Activated CD4-positive, alpha-beta T cell treated with anti-CD3 and anti-CD28 coated beads, Interleukin-2, amount 10 ng/mL, durations not matched to agents 24 days and 14 days (primary cell): Measurements from ENCODE around the gene SLC1A2. TPM values are rescaled to one million over a fixed set of nuclear protein-coding genes. Genes with fewer than 3 reads are reported as not detected.

Experiments
- DNase-seq: peaks from one replicate; pipeline ENCODE4 v3.0.0; 2022
- H3K27ac Mint-ChIP-seq: one replicate; pipeline ENCODE4 v1.8.0; 2022; ENCODE audit warnings: mild to moderate bottlenecking, mixed read lengths
- H3K27me3 Mint-ChIP-seq: one replicate; pipeline ENCODE4 v1.8.0; 2022; ENCODE audit warnings: mixed read lengths
- H3K36me3 Mint-ChIP-seq: one replicate; pipeline ENCODE4 v1.8.0; 2022; ENCODE audit warnings: low read depth, mild to moderate bottlenecking, mixed read lengths
- H3K4me1 Mint-ChIP-seq: one replicate; pipeline ENCODE4 v1.8.0; 2021; ENCODE audit warnings: mixed read lengths
- H3K4me3 Mint-ChIP-seq: one replicate; pipeline ENCODE4 v1.8.0; 2022; ENCODE audit warnings: mild to moderate bottlenecking, moderate library complexity, mixed read lengths
- H3K9me3 Mint-ChIP-seq: one replicate; pipeline ENCODE4 v1.8.0; 2021; ENCODE audit warnings: mixed read lengths
- intact Hi-C: fragments of 100-400 bp; cut with micrococcal nuclease; formaldehyde crosslinking; loops from one replicate; pipeline ENCODE4 v1.15.1; 2023
- total RNA-seq: library from RNA; stranded (reverse); gene quantifications from 2 replicates; pipeline ENCODE4 v1.2.3, GENCODE V29; 2022

The SLC1A2 gene
- total RNA-seq, 1 donor from 2014 or later, result not detected

DNA sequence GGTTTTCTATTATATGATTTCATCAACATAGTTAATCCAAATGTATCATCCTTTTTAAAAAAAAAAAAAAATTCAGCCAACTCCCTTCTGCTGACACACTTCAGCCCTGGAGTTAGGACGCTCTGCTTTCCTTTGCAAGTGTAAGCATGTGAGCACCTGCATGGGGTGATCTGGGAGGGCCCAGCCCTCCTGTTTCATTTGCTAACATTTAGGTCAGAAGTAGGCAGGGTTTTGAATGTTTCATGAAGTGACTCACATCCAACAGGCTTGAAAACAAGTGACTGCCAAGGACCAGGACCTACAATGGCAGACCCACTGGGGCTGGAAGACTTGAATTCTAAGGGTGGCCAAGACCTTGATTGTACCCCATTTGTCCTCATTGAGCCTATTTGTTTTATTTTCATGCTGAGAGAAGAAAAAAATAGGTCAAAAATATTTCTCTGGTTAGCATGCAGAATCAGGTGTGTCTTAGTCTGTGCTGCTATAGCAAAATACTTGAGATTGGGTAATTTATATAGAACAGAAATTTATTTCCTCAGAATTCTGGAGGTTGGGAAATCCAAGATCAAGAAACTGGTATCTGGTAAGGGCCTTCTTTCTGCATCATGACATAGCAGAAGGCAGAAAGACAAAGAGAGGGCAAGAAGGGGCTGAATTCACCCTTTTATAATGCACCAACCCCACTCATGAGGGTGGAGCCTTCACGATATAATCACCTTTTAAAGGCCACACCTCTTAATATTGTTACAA is 142.8 kb downstream of the SLC1A2 start:
- Mint-ChIP-seq H3K27me3 (peaks cover 2% of the 10 kb centered on the region), H3K27ac (peak overlapping the region; percentile 63), H3K9me3 (peaks cover 18% of the 10 kb centered on the region), H3K36me3 (peaks cover 6% of the 10 kb centered on the region), H3K4me3 (no peak overlapping the region), H3K4me1 (peaks cover 55% of the 10 kb centered on the region)
- DNase-seq, result no peak
- intact Hi-C loops, result no loop called here

DNA sequence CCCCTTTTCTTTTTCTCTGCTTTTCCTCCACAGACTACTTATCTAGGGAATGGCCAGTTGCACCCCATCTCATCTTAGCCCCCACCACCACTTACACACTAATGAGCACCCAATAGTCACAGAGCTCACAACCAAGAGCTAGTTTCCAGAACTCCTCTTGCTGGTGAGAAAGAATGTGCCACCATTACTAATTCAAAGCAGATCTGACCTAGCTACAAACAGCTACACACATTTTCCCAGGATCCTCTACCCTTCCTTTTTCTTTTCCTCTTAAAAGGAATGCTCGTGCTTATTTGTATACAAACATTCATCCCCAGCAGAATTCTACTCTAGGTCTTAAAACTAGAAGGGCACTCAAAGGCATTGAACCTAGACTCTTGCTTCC is 143.6 kb downstream of the SLC1A2 start:
- peaks cover 19% of the 10 kb centered on the region for H3K9me3 Mint-ChIP-seq
- intact Hi-C loops, result no loop called here
- peak overlapping the region; percentile 63 for H3K27ac Mint-ChIP-seq
- peaks cover 2% of the 10 kb centered on the region for H3K27me3 Mint-ChIP-seq
- no peak overlapping the region for H3K4me3 Mint-ChIP-seq
- peaks cover 6% of the 10 kb centered on the region for H3K36me3 Mint-ChIP-seq
- H3K4me1 Mint-ChIP-seq, result peaks cover 62% of the 10 kb centered on the region
- no peak for DNase-seq

DNA sequence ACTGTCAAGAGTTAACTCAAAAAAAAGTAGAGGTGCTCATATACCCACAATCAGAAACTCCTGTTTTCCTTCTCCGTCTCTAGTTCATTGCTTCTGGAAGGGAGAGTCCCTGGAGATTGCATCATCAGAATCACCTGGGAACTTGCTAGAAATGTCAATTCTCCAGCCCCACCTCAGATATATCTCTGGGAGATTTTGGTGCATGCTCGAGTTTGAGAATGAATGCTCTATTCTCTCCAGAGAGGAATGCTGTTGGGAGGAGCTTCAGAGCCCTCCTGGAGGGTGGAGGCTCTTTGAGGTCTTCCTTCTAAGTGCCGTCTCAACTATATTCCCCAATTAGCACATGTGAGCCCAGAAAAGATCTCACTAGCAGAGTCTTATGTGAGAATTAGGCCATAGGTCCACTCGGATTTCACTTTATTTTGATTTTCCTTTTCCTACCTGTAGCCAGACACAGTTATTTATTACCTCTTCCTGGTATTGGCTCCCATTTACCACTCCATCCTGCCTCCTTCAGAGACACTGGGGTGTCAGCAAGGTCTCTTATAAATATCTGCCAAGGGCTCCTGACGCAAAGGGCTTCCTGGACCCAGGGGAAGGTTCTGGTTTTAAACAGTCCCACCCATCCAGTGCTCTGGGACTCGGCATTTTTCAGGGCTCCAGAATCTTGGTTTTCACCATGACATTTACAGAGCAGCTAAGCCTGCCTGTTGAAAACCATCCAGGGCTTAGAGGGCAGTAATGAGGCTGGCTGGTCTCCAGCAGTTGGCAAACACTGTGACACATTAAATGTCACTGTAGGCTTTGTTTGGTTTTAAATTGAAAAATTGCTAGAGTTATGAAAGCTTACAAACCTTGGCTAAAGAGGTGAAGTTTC is 144.2 kb downstream of the SLC1A2 start:
- peaks cover 6% of the 10 kb centered on the region for H3K36me3 Mint-ChIP-seq
- peaks cover 2% of the 10 kb centered on the region for H3K27me3 Mint-ChIP-seq
- no peak overlapping the region for H3K27ac Mint-ChIP-seq
- peaks cover 65% of the 10 kb centered on the region for H3K4me1 Mint-ChIP-seq
- H3K4me3 Mint-ChIP-seq, result no peak overlapping the region
- peaks cover 23% of the 10 kb centered on the region for H3K9me3 Mint-ChIP-seq
- no peak for DNase-seq
- intact Hi-C loops, result loop anchor here (5.0 kb wide), 1 partner anchor 38 kb away; no protein-coding TSS in a partner anchor

DNA sequence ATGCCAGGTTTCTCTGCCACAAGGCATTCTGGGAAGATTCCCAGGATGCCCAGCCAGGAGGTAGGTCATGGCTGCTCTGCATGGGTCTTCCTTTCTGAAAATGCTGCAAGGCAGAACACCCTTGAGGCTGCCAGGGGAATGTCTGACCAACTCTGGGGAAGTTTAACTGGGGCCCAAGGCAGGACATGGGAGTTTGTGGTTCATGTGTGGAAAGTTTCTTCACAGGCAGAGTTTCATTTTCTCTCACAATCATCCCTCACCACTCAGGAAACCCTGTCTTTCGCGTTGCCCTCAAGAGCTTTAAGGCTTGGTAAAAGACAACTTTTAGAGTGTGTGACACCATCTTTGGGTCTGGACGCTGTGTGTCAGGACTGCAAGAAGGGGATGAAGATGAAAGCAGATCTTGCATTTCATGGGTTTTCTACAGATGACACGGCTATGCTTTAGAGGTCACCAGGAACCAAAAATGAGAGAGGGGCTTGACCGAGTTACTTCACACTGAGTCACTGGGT is 146.9 kb downstream of the SLC1A2 start:
- Mint-ChIP-seq H3K27ac (peak overlapping the region; percentile 87), H3K4me3 (peak overlapping the region; percentile 16), H3K9me3 (peaks cover 16% of the 10 kb centered on the region), H3K4me1 (peaks cover 60% of the 10 kb centered on the region), H3K36me3 (peaks cover 4% of the 10 kb centered on the region), H3K27me3 (peaks cover 2% of the 10 kb centered on the region)
- DNase-seq, result peak; percentile 86
- intact Hi-C loops, result loop anchor here (1.0 to 5.0 kb wide), 10 partner anchors 16 to 259 kb away; no protein-coding TSS in a partner anchor

DNA sequence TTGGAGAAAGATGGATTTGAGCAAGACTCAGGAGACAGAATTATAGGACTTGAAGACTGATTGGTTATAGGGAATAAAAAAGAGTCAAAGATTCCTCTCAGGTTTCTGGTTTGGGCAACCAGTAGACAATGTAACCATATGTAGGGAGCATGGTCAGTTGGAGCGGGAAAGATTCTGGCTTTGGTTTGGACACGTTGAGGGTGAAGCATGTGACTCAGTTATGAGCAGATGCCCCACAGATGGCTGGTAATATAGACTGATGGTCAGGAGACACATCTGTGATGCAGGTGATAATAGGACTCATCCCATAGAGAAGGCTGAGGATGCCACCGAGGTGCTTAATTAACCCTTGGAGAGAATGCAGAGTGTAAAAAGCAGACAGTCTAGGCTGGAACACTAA is 148.3 kb downstream of the SLC1A2 start:
- Mint-ChIP-seq H3K4me3 (no peak overlapping the region), H3K4me1 (peaks cover 52% of the 10 kb centered on the region), H3K9me3 (peaks cover 13% of the 10 kb centered on the region), H3K27ac (peak overlapping the region; percentile 2), H3K36me3 (peaks cover 3% of the 10 kb centered on the region), H3K27me3 (peaks cover 5% of the 10 kb centered on the region)
- no peak for DNase-seq
- intact Hi-C loops, result loop anchor here (5.0 kb wide), 1 partner anchor 34 kb away; no protein-coding TSS in a partner anchor

DNA sequence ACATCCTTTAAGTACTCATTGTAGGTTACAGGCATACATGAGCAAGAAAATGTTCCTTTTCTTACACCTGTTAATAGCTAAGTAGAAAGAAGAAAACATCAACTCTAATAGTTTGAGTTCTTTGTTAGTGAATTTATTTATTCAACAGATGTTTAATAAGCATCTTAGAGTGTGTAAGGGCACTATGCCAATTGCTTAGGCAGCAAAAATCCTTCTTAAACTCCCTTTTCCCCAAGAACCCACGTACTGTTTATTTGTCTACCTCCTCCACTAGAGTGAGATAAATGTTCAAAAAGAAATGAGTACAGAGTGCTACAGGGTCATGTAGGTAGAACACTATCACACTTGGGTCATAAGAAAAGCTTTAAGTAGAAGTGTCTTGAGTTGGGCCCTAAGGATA is 149.0 kb downstream of the SLC1A2 start:
- Mint-ChIP-seq H3K36me3 (peaks cover 3% of the 10 kb centered on the region), H3K27ac (no peak overlapping the region)
- intact Hi-C loops, result loop anchor here (5.0 kb wide), 1 partner anchor 33 kb away; no protein-coding TSS in a partner anchor

DNA sequence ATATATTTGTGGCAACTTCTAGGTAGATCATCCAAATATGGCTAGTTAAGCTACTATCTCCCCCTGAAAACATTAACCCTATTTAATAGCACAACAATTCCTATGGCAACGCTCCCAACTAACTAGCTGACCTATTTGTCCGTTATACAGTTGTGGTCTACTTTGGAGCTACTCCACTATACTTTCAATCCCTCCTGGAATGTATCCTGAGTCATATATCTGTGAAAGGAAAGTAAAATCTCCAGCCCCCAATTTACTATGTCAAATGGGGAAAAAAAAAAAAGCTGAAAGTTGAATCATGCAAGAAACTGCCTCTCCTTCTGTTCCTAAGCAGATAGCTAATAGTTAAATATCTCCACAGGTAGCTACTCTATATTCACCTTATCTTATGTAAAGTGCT is 151.9 kb downstream of the SLC1A2 start:
- DNase-seq, result no peak
- peaks cover 14% of the 10 kb centered on the region for H3K9me3 Mint-ChIP-seq
- H3K4me1 Mint-ChIP-seq, result peaks cover 20% of the 10 kb centered on the region
- H3K4me3 Mint-ChIP-seq, result no peak overlapping the region
- no peaks in the 10 kb centered on the region for H3K36me3 Mint-ChIP-seq
- no peak overlapping the region for H3K27ac Mint-ChIP-seq
- H3K27me3 Mint-ChIP-seq, result peaks cover 7% of the 10 kb centered on the region
- intact Hi-C loops, result no loop called here

More for the DNA sequence above, 149.0 kb downstream of the SLC1A2 start:
- Mint-ChIP-seq H3K4me3 (no peak overlapping the region), H3K9me3 (peaks cover 18% of the 10 kb centered on the region), H3K4me1 (peaks cover 46% of the 10 kb centered on the region), H3K27me3 (peaks cover 7% of the 10 kb centered on the region)
- no peak for DNase-seq

DNA sequence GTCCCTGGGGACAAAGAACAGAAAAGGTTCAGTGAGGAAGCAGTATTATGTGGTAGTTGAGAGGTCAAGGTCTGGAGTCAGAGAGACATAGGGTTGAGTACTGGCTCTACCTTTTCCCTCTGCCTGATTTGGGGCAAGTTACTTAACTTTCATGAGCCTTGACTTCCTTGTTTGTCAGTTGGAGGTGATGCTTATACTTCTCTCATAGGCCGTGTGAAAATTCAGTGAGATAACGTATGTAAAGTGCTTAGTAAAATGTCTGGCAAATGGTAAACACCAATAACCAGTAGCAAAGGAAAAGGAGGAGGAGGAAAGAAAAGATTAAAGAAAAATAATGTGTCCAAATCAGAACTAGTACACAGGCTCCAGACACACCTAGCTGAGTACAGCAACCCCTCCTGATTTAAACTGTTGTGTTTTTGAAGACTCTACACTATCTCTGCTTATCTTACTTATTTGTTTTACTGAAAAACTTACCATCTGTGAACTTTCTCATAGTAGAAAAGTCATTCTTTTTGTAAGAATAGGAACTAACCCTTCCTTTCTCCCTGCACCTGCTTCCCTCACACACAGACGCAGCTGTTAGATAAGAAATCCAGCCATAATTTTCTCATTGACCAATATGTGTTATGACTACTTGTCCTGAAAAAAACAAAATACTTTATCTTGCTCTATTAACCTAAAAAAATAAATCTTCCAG is 153.5 kb downstream of the SLC1A2 start:
- no peak for DNase-seq
- Mint-ChIP-seq H3K4me3 (no peak overlapping the region), H3K9me3 (peaks cover 14% of the 10 kb centered on the region), H3K27me3 (peaks cover 19% of the 10 kb centered on the region), H3K4me1 (peaks cover 5% of the 10 kb centered on the region), H3K27ac (no peak overlapping the region), H3K36me3 (no peaks in the 10 kb centered on the region)
- intact Hi-C loops, result no loop called here

DNA sequence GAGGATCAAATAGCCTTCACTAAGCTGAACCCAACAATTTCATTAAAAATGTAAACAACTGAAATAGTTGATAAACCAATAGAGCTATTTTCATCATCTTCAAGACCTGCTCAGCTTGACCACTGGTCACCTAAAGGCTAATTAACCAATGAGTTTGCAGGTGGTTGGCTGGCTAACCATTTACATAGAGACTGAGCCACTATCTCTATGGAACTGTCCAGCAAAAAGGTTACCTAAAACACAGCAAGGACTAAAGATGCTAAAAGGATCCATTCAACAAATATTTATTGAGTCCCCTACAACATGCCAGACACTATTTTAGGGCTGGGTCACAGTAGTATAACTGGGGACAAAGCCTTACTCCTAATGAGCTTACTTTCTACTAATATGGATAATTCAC is 156.6 kb downstream of the SLC1A2 start:
- H3K36me3 Mint-ChIP-seq, result no peaks in the 10 kb centered on the region
- H3K27ac Mint-ChIP-seq, result no peak overlapping the region
- peaks cover 9% of the 10 kb centered on the region for H3K9me3 Mint-ChIP-seq

DNA sequence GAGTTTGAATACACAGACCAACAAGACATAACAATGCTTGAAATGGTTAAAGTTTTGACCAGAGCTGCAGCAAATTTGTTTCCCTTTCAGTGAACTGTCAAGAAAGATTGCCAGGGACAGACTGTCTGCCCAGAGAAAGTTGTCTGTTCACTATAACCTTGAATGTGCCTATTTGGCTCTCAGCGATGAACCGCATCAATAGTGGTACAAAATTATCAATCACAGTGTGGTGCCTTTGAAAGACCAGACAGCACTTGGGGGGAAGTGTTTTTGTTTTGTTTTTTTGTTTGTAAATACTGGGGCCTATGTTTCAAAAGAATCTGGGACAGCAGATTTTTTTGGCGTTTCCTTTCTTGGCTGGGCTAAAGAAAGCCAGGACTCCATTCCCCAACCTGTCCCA is 157.3 kb downstream of the SLC1A2 start:
- peaks cover 32% of the 10 kb centered on the region for H3K27me3 Mint-ChIP-seq
- H3K4me1 Mint-ChIP-seq, result peaks cover 5% of the 10 kb centered on the region
- no peak for DNase-seq
- H3K4me3 Mint-ChIP-seq, result no peak overlapping the region
- H3K27ac Mint-ChIP-seq, result no peak overlapping the region
- intact Hi-C loops, result no loop called here
- peaks cover 9% of the 10 kb centered on the region for H3K9me3 Mint-ChIP-seq
- no peaks in the 10 kb centered on the region for H3K36me3 Mint-ChIP-seq

More for the DNA sequence above, 156.6 kb downstream of the SLC1A2 start:
- DNase-seq, result no peak
- Mint-ChIP-seq H3K4me1 (no peaks in the 10 kb centered on the region), H3K4me3 (no peak overlapping the region), H3K27me3 (peaks cover 32% of the 10 kb centered on the region)
- intact Hi-C loops, result no loop called here

DNA sequence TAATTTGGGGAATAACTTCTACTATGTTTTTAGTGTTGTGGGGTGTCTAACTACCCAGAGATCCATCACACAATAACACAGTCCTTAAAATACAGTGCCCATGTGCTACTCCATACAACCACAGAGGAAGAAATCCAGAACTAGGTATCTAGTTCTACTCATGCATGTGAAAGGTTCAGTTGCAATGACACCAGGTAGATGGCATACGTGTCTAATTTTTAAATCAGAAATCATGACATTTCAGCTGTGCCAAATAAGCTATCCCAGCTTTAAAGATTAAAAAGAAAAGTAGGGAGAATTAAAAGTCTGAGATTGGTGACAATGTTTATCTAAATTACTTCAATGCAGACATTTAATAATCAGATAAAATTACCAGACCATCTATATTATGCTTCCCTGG is 158.2 kb downstream of the SLC1A2 start:
- H3K27me3 Mint-ChIP-seq, result peaks cover 29% of the 10 kb centered on the region
- intact Hi-C loops, result no loop called here
- H3K4me1 Mint-ChIP-seq, result peaks cover 13% of the 10 kb centered on the region
- no peak overlapping the region for H3K4me3 Mint-ChIP-seq
- DNase-seq, result no peak
- H3K9me3 Mint-ChIP-seq, result peaks cover 9% of the 10 kb centered on the region
- H3K27ac Mint-ChIP-seq, result no peak overlapping the region
- no peaks in the 10 kb centered on the region for H3K36me3 Mint-ChIP-seq

DNA sequence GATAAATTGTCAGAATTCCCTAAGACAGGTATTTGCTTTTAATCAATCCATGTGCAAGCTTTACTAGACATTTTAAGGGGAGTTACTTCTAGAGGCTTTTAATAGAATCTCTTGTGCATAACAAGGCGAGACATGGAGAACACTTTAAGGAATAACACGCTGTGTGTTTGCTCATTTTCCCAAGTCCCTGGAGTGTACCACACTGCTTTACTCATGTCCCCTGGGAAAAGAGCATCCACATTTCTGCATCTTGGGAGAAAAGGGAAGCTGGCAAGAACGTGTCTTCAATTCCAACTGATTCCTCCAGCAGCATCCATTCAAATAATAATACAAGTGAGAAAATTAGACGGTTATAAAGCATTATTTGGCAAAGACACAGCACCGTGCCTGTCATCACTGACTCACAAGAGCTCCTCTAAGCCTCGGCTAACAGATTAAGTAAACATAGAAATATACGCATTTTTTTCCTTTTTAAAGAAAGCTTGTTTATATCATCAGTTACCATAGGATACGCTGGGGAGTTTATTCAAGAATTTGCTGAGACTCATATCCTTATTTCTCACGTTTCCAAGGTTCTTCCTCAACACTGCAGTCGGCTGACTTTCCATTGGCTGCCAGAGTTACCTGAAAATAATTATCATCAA is 158.9 kb downstream of the SLC1A2 start:
- intact Hi-C loops, result no loop called here
- H3K9me3 Mint-ChIP-seq, result peaks cover 5% of the 10 kb centered on the region
- peaks cover 14% of the 10 kb centered on the region for H3K4me1 Mint-ChIP-seq
- no peaks in the 10 kb centered on the region for H3K36me3 Mint-ChIP-seq
- peaks cover 29% of the 10 kb centered on the region for H3K27me3 Mint-ChIP-seq
- H3K27ac Mint-ChIP-seq, result no peak overlapping the region
- no peak for DNase-seq
- no peak overlapping the region for H3K4me3 Mint-ChIP-seq

DNA sequence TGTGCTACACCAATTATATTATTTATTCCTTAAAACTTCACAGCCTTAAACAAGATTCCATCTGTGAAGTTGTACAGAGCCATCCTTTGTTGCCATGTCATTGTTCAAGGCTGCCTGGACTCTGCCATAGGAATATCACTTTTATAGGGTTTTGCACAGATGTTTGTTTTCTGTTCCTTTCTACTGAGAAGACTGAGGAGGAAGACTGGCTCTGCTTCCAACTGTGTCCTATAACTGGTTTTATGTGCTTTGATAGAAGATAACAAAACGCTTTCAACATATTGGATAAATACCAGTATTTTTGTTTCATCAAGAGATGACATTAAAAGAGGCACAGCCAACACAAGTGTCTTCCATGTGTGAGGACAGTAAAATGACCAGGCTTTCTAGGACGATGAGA is 159.8 kb downstream of the SLC1A2 start:
- H3K4me3 Mint-ChIP-seq, result no peak overlapping the region
- intact Hi-C loops, result no loop called here
- peaks cover 8% of the 10 kb centered on the region for H3K9me3 Mint-ChIP-seq
- peaks cover 14% of the 10 kb centered on the region for H3K4me1 Mint-ChIP-seq
- H3K27ac Mint-ChIP-seq, result no peak overlapping the region
- DNase-seq, result no peak
- H3K36me3 Mint-ChIP-seq, result no peaks in the 10 kb centered on the region
- peaks cover 34% of the 10 kb centered on the region for H3K27me3 Mint-ChIP-seq
